ENCODE results near the gene KANK4.
A peak's percentile ranks its signal among the peaks of the same experiment; 100 is the strongest.

KANK4 gene

GRCh38 chr1:62282909-62283755 is 36.1 kb downstream of the KANK4 start:
- intact Hi-C loops (cut with micrococcal nuclease): no loop called here
- no peaks in the 10 kb centered on the region for H3K9me3 Mint-ChIP-seq
- H3K4me1 Mint-ChIP-seq (ENCODE audit: low read depth): peaks cover 7% of the 10 kb centered on the region
- H3K4me3 Mint-ChIP-seq: no peak overlapping the region
- no peaks in the 10 kb centered on the region for H3K36me3 Mint-ChIP-seq (ENCODE audit: low read depth)
- no peak overlapping the region for H3K27ac Mint-ChIP-seq
- H3K27me3 Mint-ChIP-seq: peaks cover 17% of the 10 kb centered on the region

GRCh38 chr1:62281922-62282555 is 37.2 kb downstream of the KANK4 start:
- intact Hi-C loops (cut with micrococcal nuclease): no loop called here
- H3K36me3 Mint-ChIP-seq (ENCODE audit: low read depth): no peaks in the 10 kb centered on the region
- peaks cover 10% of the 10 kb centered on the region for H3K9me3 Mint-ChIP-seq
- H3K27me3 Mint-ChIP-seq: peaks cover 9% of the 10 kb centered on the region
- no peak overlapping the region for H3K27ac Mint-ChIP-seq
- H3K4me3 Mint-ChIP-seq: no peak overlapping the region
- H3K4me1 Mint-ChIP-seq (ENCODE audit: low read depth): peaks cover 7% of the 10 kb centered on the region

GRCh38 chr1:62280960-62281465 is 38.2 kb downstream of the KANK4 start:
- Mint-ChIP-seq H3K36me3 (ENCODE audit: low read depth) (no peaks in the 10 kb centered on the region), H3K27ac (no peak overlapping the region), H3K9me3 (peaks cover 10% of the 10 kb centered on the region), H3K27me3 (peaks cover 2% of the 10 kb centered on the region), H3K4me3 (no peak overlapping the region), H3K4me1 (ENCODE audit: low read depth) (no peaks in the 10 kb centered on the region)
- intact Hi-C loops (cut with micrococcal nuclease): no loop called here

GRCh38 chr1:62280150-62280549 is 39.1 kb downstream of the KANK4 start:
- intact Hi-C loops (cut with micrococcal nuclease): no loop called here
- no peak overlapping the region for H3K27ac Mint-ChIP-seq
- no peaks in the 10 kb centered on the region for H3K36me3 Mint-ChIP-seq (ENCODE audit: low read depth)
- H3K4me3 Mint-ChIP-seq: no peak overlapping the region
- H3K4me1 Mint-ChIP-seq (ENCODE audit: low read depth): no peaks in the 10 kb centered on the region
- no peaks in the 10 kb centered on the region for H3K27me3 Mint-ChIP-seq
- peaks cover 10% of the 10 kb centered on the region for H3K9me3 Mint-ChIP-seq

- H3K36me3 Mint-ChIP-seq (ENCODE audit: low read depth): no peaks in the 10 kb centered on the region
- H3K27ac Mint-ChIP-seq: no peak overlapping the region
- peaks cover 8% of the 10 kb centered on the region for H3K4me1 Mint-ChIP-seq (ENCODE audit: low read depth)
- H3K4me3 Mint-ChIP-seq: no peak overlapping the region
- intact Hi-C loops (cut with micrococcal nuclease): no loop called here
- H3K9me3 Mint-ChIP-seq: peaks cover 10% of the 10 kb centered on the region
- no peaks in the 10 kb centered on the region for H3K27me3 Mint-ChIP-seq
These were observed 42.4 kb downstream of the KANK4 start for GRCh38 chr1:62276791-62277190.

- intact Hi-C loops (cut with micrococcal nuclease): no loop called here
- H3K4me1 Mint-ChIP-seq (ENCODE audit: low read depth): peaks cover 17% of the 10 kb centered on the region
- H3K36me3 Mint-ChIP-seq (ENCODE audit: low read depth): no peaks in the 10 kb centered on the region
- no peak overlapping the region for H3K4me3 Mint-ChIP-seq
- H3K9me3 Mint-ChIP-seq: peaks cover 10% of the 10 kb centered on the region
- no peak overlapping the region for H3K27ac Mint-ChIP-seq
- H3K27me3 Mint-ChIP-seq: no peaks in the 10 kb centered on the region
These were observed 44.4 kb downstream of the KANK4 start for GRCh38 chr1:62274496-62275485.

GRCh38 chr1:62273953-62274352 is 45.3 kb downstream of the KANK4 start:
- H3K27me3 Mint-ChIP-seq: no peaks in the 10 kb centered on the region
- intact Hi-C loops (cut with micrococcal nuclease): no loop called here

GRCh38 chr1:62271948-62272728 is 47.1 kb downstream of the KANK4 start:
- Mint-ChIP-seq H3K4me1 (ENCODE audit: low read depth) (peaks cover 18% of the 10 kb centered on the region), H3K9me3 (peaks cover under 1% of the 10 kb centered on the region), H3K27me3 (no peaks in the 10 kb centered on the region), H3K4me3 (no peak overlapping the region), H3K27ac (no peak overlapping the region), H3K36me3 (ENCODE audit: low read depth) (no peaks in the 10 kb centered on the region)
- intact Hi-C loops (cut with micrococcal nuclease): no loop called here

More at GRCh38 chr1:62273953-62274352, 45.3 kb downstream of the KANK4 start:
- H3K4me3 Mint-ChIP-seq: no peak overlapping the region
- peaks cover 10% of the 10 kb centered on the region for H3K9me3 Mint-ChIP-seq
- no peaks in the 10 kb centered on the region for H3K36me3 Mint-ChIP-seq (ENCODE audit: low read depth)
- H3K4me1 Mint-ChIP-seq (ENCODE audit: low read depth): peaks cover 18% of the 10 kb centered on the region
- H3K27ac Mint-ChIP-seq: no peak overlapping the region

GRCh38 chr1:62271134-62271533 is 48.1 kb downstream of the KANK4 start:
- H3K36me3 Mint-ChIP-seq (ENCODE audit: low read depth): no peaks in the 10 kb centered on the region
- H3K4me3 Mint-ChIP-seq: no peak overlapping the region
- no peaks in the 10 kb centered on the region for H3K9me3 Mint-ChIP-seq
- intact Hi-C loops (cut with micrococcal nuclease): no loop called here
- H3K27me3 Mint-ChIP-seq: no peaks in the 10 kb centered on the region
- no peak overlapping the region for H3K27ac Mint-ChIP-seq
- H3K4me1 Mint-ChIP-seq (ENCODE audit: low read depth): peaks cover 18% of the 10 kb centered on the region

GRCh38 chr1:62269851-62270495 is 49.3 kb downstream of the KANK4 start:
- Mint-ChIP-seq H3K36me3 (ENCODE audit: low read depth) (no peaks in the 10 kb centered on the region), H3K4me3 (no peak overlapping the region), H3K4me1 (ENCODE audit: low read depth) (peaks cover 18% of the 10 kb centered on the region), H3K27ac (peak overlapping the region; percentile 28), H3K27me3 (no peaks in the 10 kb centered on the region), H3K9me3 (no peaks in the 10 kb centered on the region)
- intact Hi-C loops (cut with micrococcal nuclease): no loop called here

- Mint-ChIP-seq H3K9me3 (no peaks in the 10 kb centered on the region), H3K27me3 (no peaks in the 10 kb centered on the region), H3K4me3 (no peak overlapping the region), H3K4me1 (ENCODE audit: low read depth) (peaks cover 18% of the 10 kb centered on the region), H3K36me3 (ENCODE audit: low read depth) (no peaks in the 10 kb centered on the region), H3K27ac (peak overlapping the region; percentile 28)
- intact Hi-C loops (cut with micrococcal nuclease): no loop called here
These were observed 49.8 kb downstream of the KANK4 start for GRCh38 chr1:62269439-62269838.

- H3K36me3 Mint-ChIP-seq (ENCODE audit: low read depth): no peaks in the 10 kb centered on the region
- H3K27me3 Mint-ChIP-seq: no peaks in the 10 kb centered on the region
- no peak overlapping the region for H3K4me3 Mint-ChIP-seq
- H3K4me1 Mint-ChIP-seq (ENCODE audit: low read depth): peaks cover 18% of the 10 kb centered on the region
- no peak overlapping the region for H3K27ac Mint-ChIP-seq
- intact Hi-C loops (cut with micrococcal nuclease): no loop called here
- no peaks in the 10 kb centered on the region for H3K9me3 Mint-ChIP-seq
These were observed 50.9 kb downstream of the KANK4 start for GRCh38 chr1:62268315-62268714.

Data from dendritic cell treated with granulocyte-macrophage colony-stimulating factor and Interleukin-4, amounts not matched to agents 40 ng/mL and 50 ng/mL, for 4 days (primary cell).